CD4-positive, alpha-beta T cell (primary cell): ENCODE results near the gene CDK2AP2. TPM values are rescaled to one million over a fixed set of nuclear protein-coding genes. Genes with fewer than 3 reads are reported as not detected.

Experiments used
- ATAC-seq: fragments of 200-7000 bp; cut with Tn5 transposase; one replicate; pipeline ENCODE4 v1.10.0; 2022; ENCODE audit warnings: mild to moderate bottlenecking; ENCODE audit not compliant: poor library complexity
- CTCF ChIA-PET: fragments of 350-600 bp; sonication (Branson Sonifier 250); formaldehyde crosslinking; loops from one replicate; lab custom pipeline; 2021; ENCODE audit warnings: antibody characterized with exemption, inconsistent platforms; lab: Charles Lee
- POLR2A ChIA-PET: fragments of 350-600 bp; sonication (Branson Sonifier 250); formaldehyde crosslinking; loops from one replicate; lab custom pipeline; 2021; ENCODE audit warnings: antibody characterized with exemption, inconsistent platforms; lab: Charles Lee
- DNase-seq, 14 experiments: peaks; one replicate each; pipeline ENCODE4 v3.0.0-alpha.2; 2013 to 2020; ENCODE audit warnings: mixed read lengths in 2 of 14
- H3K27ac ChIP-seq, 2 donors: one replicate each; pipeline versions ENCODE4 v1.5.1 to v1.7.0; 2013; ENCODE audit warnings: low read length in 2 of 2, low read depth in 1 of 2, mild to moderate bottlenecking in 1 of 2
- H3K27me3 ChIP-seq, 2 experiments: 1 replicate in 1 of 2; 2 replicates in 1 of 2; pipeline versions ENCODE4 v1.6.1 to v1.7.0; 2013; ENCODE audit warnings: low read length in 2 of 2, control low read depth in 1 of 2, mild to moderate bottlenecking in 1 of 2, moderate library complexity in 1 of 2; ENCODE audit not compliant: insufficient read depth in 2 of 2, control insufficient read depth in 1 of 2
- H3K36me3 ChIP-seq: one replicate; pipeline ENCODE4 v1.6.1; 2013; ENCODE audit warnings: low read length, control low read depth; ENCODE audit not compliant: insufficient read depth
- H3K4me1 ChIP-seq: one replicate; pipeline ENCODE4 v1.6.1; 2013; ENCODE audit warnings: low read length, control low read depth; ENCODE audit not compliant: insufficient read depth
- H3K4me3 ChIP-seq: one replicate; pipeline ENCODE4 v1.5.1; 2013; ENCODE audit warnings: mild to moderate bottlenecking, low read length, moderate library complexity
- H3K9me3 ChIP-seq, 2 experiments: 1 replicate in 1 of 2; 2 replicates in 1 of 2; pipeline versions ENCODE4 v1.6.1 to v1.7.0; 2013; ENCODE audit warnings: low read length in 2 of 2, mild to moderate bottlenecking in 2 of 2, control low read depth in 1 of 2, moderate library complexity in 1 of 2; ENCODE audit not compliant: control insufficient read depth in 1 of 2, insufficient read depth in 1 of 2
- H3K27ac Mint-ChIP-seq: one replicate; pipeline ENCODE4 v1.8.0; 2020; ENCODE audit warnings: mixed read lengths
- H3K27me3 Mint-ChIP-seq: one replicate; pipeline ENCODE4 v1.8.0; 2021; ENCODE audit warnings: mixed read lengths
- H3K36me3 Mint-ChIP-seq: one replicate; pipeline ENCODE4 v1.8.0; 2021; ENCODE audit warnings: low read depth, mixed read lengths
- H3K4me1 Mint-ChIP-seq: one replicate; pipeline ENCODE4 v1.8.0; 2021; ENCODE audit warnings: low read depth, mixed read lengths
- H3K4me3 Mint-ChIP-seq: one replicate; pipeline ENCODE4 v1.8.0; 2020; ENCODE audit warnings: mild to moderate bottlenecking, mixed read lengths
- H3K9me3 Mint-ChIP-seq: one replicate; pipeline ENCODE4 v1.8.0; 2020; ENCODE audit warnings: mixed read lengths
- CTCF ChIP-seq: fragments of 200-600 bp; IDR thresholded peaks from one replicate; pipeline ENCODE4 v1.8.0; 2022; ENCODE audit warnings: antibody characterized with exemption, mild to moderate bottlenecking
- intact Hi-C, 2 experiments: fragments of 100-400 bp; cut with DNase I in 1 of 2; cut with micrococcal nuclease in 1 of 2; formaldehyde crosslinking; loops; one replicate each; pipeline versions ENCODE4 v1.15.1 to v1.9.0; 2023 to 2025; cut with DNase I, micrococcal nuclease
- total RNA-seq, 174 experiments: library from RNA in 2 of 174; stranded (reverse) in 2 of 174; gene quantifications; one replicate each; pipeline ENCODE4 v1.2.3 and lab custom pipeline; 2021 to 2026

Gene CDK2AP2
- total RNA-seq, 2 experiments from 2014 or later: 19.5 to 22.0 TPM

- no peaks in the 10 kb centered on the region for H3K9me3 Mint-ChIP-seq
- DNase-seq (no peak), ATAC-seq (peak; percentile 6)
- Histone ChIP-seq H3K4me1 (peaks cover 61% of the 10 kb centered on the region), H3K27me3 (no peaks in the 10 kb centered on the region), H3K9me3 (no peaks in the 10 kb centered on the region), H3K27ac (peak overlapping the region; percentile 87 to 89), H3K4me3 (peak overlapping the region; percentile 81), H3K36me3 (peaks cover 6% of the 10 kb centered on the region)
- no peak for TF ChIP-seq CTCF
- intact Hi-C loops: loop anchor here (2.0 to 5.0 kb wide), 2 partner anchors 18 to 48 kb away; partner anchors contain the start of gene CARNS1 (in 1 of the 2)
- POLR2A ChIA-PET: interaction anchor here (0.7 to 8.5 kb wide), 16 partner anchors 14 to 193 kb away, joined by 3 to 131 read pairs (median 8); partner anchors contain the start of genes AIP, CORO1B, POLD4 and PPP1CA
- peaks cover 44% of the 10 kb centered on the region for H3K4me1 Mint-ChIP-seq
- H3K27me3 Mint-ChIP-seq: no peaks in the 10 kb centered on the region
- CTCF ChIA-PET: interaction anchor here (0.7 to 1.1 kb wide), 3 partner anchors 18 to 68 kb away, joined by 3 to 4 read pairs (median 4); partner anchors contain the start of gene AIP
- no peaks in the 10 kb centered on the region for H3K36me3 Mint-ChIP-seq
- H3K4me3 Mint-ChIP-seq: peak overlapping the region; percentile 89
- peak overlapping the region; percentile 93 for H3K27ac Mint-ChIP-seq
Measured at GRCh38 chr11:67465189-67465510, 42.8 kb downstream of the CDK2AP2 start.

GRCh38 chr11:67464411-67465188 is 43.4 kb downstream of the CDK2AP2 start:
- ChIA-PET POLR2A (interaction anchor here (0.7 to 8.5 kb wide), 15 partner anchors 14 to 187 kb away, joined by 3 to 131 read pairs (median 10); partner anchors contain the start of genes AIP, CORO1B, POLD4 and PPP1CA), CTCF (interaction anchor here (0.7 to 1.1 kb wide), 3 partner anchors 18 to 67 kb away, joined by 3 to 4 read pairs (median 4); partner anchors contain the start of gene AIP)
- H3K27ac ChIP-seq: peak overlapping the region; percentile 87 to 89
- ATAC-seq (peak; percentile 81), DNase-seq (peak; percentile 87 to 97 (median 93))
- intact Hi-C loops: loop anchor here (1.0 to 5.0 kb wide), 5 partner anchors 18 to 47 kb away; partner anchors contain the start of genes CARNS1 (in 1 of the 2), CDK2AP2 (in 1 of the 2) and RPS6KB2 (in 1 of the 2)
- peak overlapping the region; percentile 93 for H3K27ac Mint-ChIP-seq
- H3K4me3 ChIP-seq: peak overlapping the region; percentile 81
- H3K36me3 Mint-ChIP-seq: no peaks in the 10 kb centered on the region
- H3K4me1 Mint-ChIP-seq: peaks cover 49% of the 10 kb centered on the region
- H3K4me1 ChIP-seq: peaks cover 57% of the 10 kb centered on the region
- no peak for TF ChIP-seq CTCF
- no peaks in the 10 kb centered on the region for H3K27me3 ChIP-seq
- no peaks in the 10 kb centered on the region for H3K9me3 Mint-ChIP-seq
- H3K4me3 Mint-ChIP-seq: peak overlapping the region; percentile 89
- H3K27me3 Mint-ChIP-seq: no peaks in the 10 kb centered on the region
- no peaks in the 10 kb centered on the region for H3K9me3 ChIP-seq
- peaks cover 6% of the 10 kb centered on the region for H3K36me3 ChIP-seq

GRCh38 chr11:67463680-67464410 is 44.1 kb downstream of the CDK2AP2 start:
- no peaks in the 10 kb centered on the region for H3K36me3 Mint-ChIP-seq
- Histone ChIP-seq H3K4me1 (peaks cover 51% of the 10 kb centered on the region), H3K36me3 (peaks cover 6% of the 10 kb centered on the region), H3K4me3 (peak overlapping the region; percentile 81), H3K27ac (peak overlapping the region; percentile 63 to 89), H3K9me3 (no peaks in the 10 kb centered on the region), H3K27me3 (no peaks in the 10 kb centered on the region)
- no peak for ATAC-seq
- ChIA-PET POLR2A (interaction anchor here (0.6 to 8.5 kb wide), 5 partner anchors 21 to 166 kb away, joined by 3 to 131 read pairs (median 7); partner anchors contain the start of genes AIP, NUDT8 and PTPRCAP), CTCF (no interaction called here)
- TF ChIP-seq CTCF: no peak
- H3K4me1 Mint-ChIP-seq: peaks cover 45% of the 10 kb centered on the region
- peak overlapping the region; percentile 93 for H3K27ac Mint-ChIP-seq
- intact Hi-C loops: loop anchor here (1.0 to 2.0 kb wide), 4 partner anchors 17 to 44 kb away; partner anchors contain the start of genes CDK2AP2 (in 1 of the 2) and RPS6KB2 (in 1 of the 2)
- peak in 2 of 14 experiments; percentile 56 to 70 for DNase-seq
- no peaks in the 10 kb centered on the region for H3K9me3 Mint-ChIP-seq
- H3K4me3 Mint-ChIP-seq: peak overlapping the region; percentile 89
- H3K27me3 Mint-ChIP-seq: no peaks in the 10 kb centered on the region
